Activated CD4-positive, CD25-positive, alpha-beta regulatory T cell treated with anti-CD3 and anti-CD28 coated beads, Interleukin-2, amount 50 U/mL, for 72 hours (primary cell): Measurements from ENCODE around the gene ZEB2.

Source experiments
- DNase-seq: peaks from one replicate; pipeline ENCODE4 v3.0.0; 2021

Gene ZEB2

GRCh38 chr2:144519934-144520731, at the start of gene ZEB2:
Gene ZEB2 (minus strand): TSS chr2:144520119. CDS start chr2:144517350, 2,769 bp downstream.
- DNase-seq = no peak

- DNase-seq = no peak
Observed at GRCh38 chr2:144567745-144568144, 47.8 kb upstream of the ZEB2 start.

- no peak for DNase-seq
Observed at GRCh38 chr2:144566448-144566847, 46.5 kb upstream of the ZEB2 start.

- DNase-seq = no peak
Observed at GRCh38 chr2:144560251-144560650, 40.3 kb upstream of the ZEB2 start.

GRCh38 chr2:144559681-144560080, 39.8 kb upstream of the ZEB2 start:
- DNase-seq = no peak

- DNase-seq = no peak
Observed at GRCh38 chr2:144559242-144559641, 39.3 kb upstream of the ZEB2 start.

- DNase-seq = no peak
Observed at GRCh38 chr2:144554492-144555210, 34.7 kb upstream of the ZEB2 start.

- DNase-seq = no peak
Observed at GRCh38 chr2:144553379-144553778, 33.5 kb upstream of the ZEB2 start.

GRCh38 chr2:144552821-144553220, 32.9 kb upstream of the ZEB2 start:
- no peak for DNase-seq

GRCh38 chr2:144550911-144551310, 31.0 kb upstream of the ZEB2 start:
- no peak for DNase-seq

GRCh38 chr2:144550084-144550483, 30.2 kb upstream of the ZEB2 start:
- no peak for DNase-seq

GRCh38 chr2:144548532-144549191, 28.7 kb upstream of the ZEB2 start:
- DNase-seq = no peak

- DNase-seq = no peak
Observed at GRCh38 chr2:144548088-144548487, 28.2 kb upstream of the ZEB2 start.

- DNase-seq = no peak
Observed at GRCh38 chr2:144547494-144547893, 27.6 kb upstream of the ZEB2 start.

GRCh38 chr2:144546933-144547332, 27.0 kb upstream of the ZEB2 start:
- no peak for DNase-seq

- no peak for DNase-seq
Observed at GRCh38 chr2:144545787-144546186, 25.9 kb upstream of the ZEB2 start.

GRCh38 chr2:144544053-144544452, 24.1 kb upstream of the ZEB2 start:
- DNase-seq = no peak

- DNase-seq = no peak
Observed at GRCh38 chr2:144541396-144541795, 21.5 kb upstream of the ZEB2 start.

- no peak for DNase-seq
Observed at GRCh38 chr2:144539289-144539782, 19.4 kb upstream of the ZEB2 start.

GRCh38 chr2:144535300-144535699, 15.4 kb upstream of the ZEB2 start:
- no peak for DNase-seq

- no peak for DNase-seq
Observed at GRCh38 chr2:144533221-144533620, 13.3 kb upstream of the ZEB2 start.

GRCh38 chr2:144530596-144530995, 10.7 kb upstream of the ZEB2 start:
- DNase-seq = no peak

- no peak for DNase-seq
Observed at GRCh38 chr2:144529841-144530240, 9.9 kb upstream of the ZEB2 start.

- DNase-seq = no peak
Observed at GRCh38 chr2:144528108-144528507, 8.2 kb upstream of the ZEB2 start.
